IMR-90 (cell line): ENCODE measurements around the gene ZCCHC7. TPM values are rescaled to one million over a fixed set of nuclear protein-coding genes. Genes with fewer than 3 reads are reported as not detected.

Source experiments
- ATAC-seq: fragments of 200-7000 bp; cut with Tn5 transposase; 2 replicates; pipeline ENCODE4 v1.9.1; 2020; ENCODE audit warnings: low read depth, mild to moderate bottlenecking, moderate library complexity
- BruUV-seq: library from RNA; stranded (reverse); fragments of 400-500 nt; replicated peaks from 2 replicates; lab custom pipeline; 2021; lab: Mats Ljungman, UMichigan
- CTCF ChIA-PET: fragments of 300-600 bp; formaldehyde crosslinking; extraction: SDS; loops from one replicate; lab custom pipeline; 2021; ENCODE audit warnings: antibody characterized with exemption; lab: Yijun Ruan, JAX
- POLR2A ChIA-PET: fragments of 300-600 bp; sonication (Branson Sonifier 250); formaldehyde crosslinking; loops from one replicate; lab custom pipeline; 2022; ENCODE audit warnings: antibody characterized with exemption; ENCODE audit not compliant: unreplicated experiment; lab: Charles Lee
- DNase-seq: peaks from one replicate; pipeline ENCODE4 v3.0.0; 2013
- H2AFZ ChIP-seq: replicated peaks from 2 replicates; pipeline ENCODE3; 2013; ENCODE audit warnings: low read length, mild to moderate bottlenecking; ENCODE audit not compliant: poor library complexity
- H2AK5ac ChIP-seq: 2 replicates; pipeline ENCODE4 v1.6.1; 2013; ENCODE audit warnings: low read depth, low read length, inconsistent platforms
- H2AK9ac ChIP-seq: replicated peaks from 2 replicates; pipeline ENCODE3; 2013; ENCODE audit warnings: mild to moderate bottlenecking, low read depth, low read length, moderate library complexity; ENCODE audit not compliant: poor library complexity
- H2BK120ac ChIP-seq: 2 replicates; pipeline ENCODE4 v1.6.1; 2013; ENCODE audit warnings: low read depth, low read length, inconsistent platforms
- H2BK15ac ChIP-seq: 3 replicates; pipeline ENCODE4 v1.6.1; 2013; ENCODE audit warnings: low read depth, low read length, inconsistent platforms
- H2BK20ac ChIP-seq: 2 replicates; pipeline ENCODE4 v1.6.1; 2013; ENCODE audit warnings: low read depth, mild to moderate bottlenecking, inconsistent platforms, low read length, moderate library complexity
- H2BK5ac ChIP-seq: 2 replicates; pipeline ENCODE4 v1.6.1; 2013; ENCODE audit warnings: mild to moderate bottlenecking, low read depth, low read length, inconsistent platforms; ENCODE audit not compliant: poor library complexity, severe bottlenecking
- H3K14ac ChIP-seq: replicated peaks from 2 replicates; pipeline ENCODE4 v1.6.1; 2013; ENCODE audit warnings: low read depth, low read length, inconsistent platforms
- H3K18ac ChIP-seq: 2 replicates; pipeline ENCODE4 v1.6.1; 2013; ENCODE audit warnings: low read depth, low read length, control low read depth
- H3K23ac ChIP-seq: 2 replicates; pipeline ENCODE4 v1.6.1; 2013; ENCODE audit warnings: low read depth, low read length, inconsistent platforms
- H3K27ac ChIP-seq: 2 replicates; pipeline ENCODE4 v1.5.1; 2013; ENCODE audit warnings: mild to moderate bottlenecking, control low read depth, low read length; ENCODE audit not compliant: insufficient read depth
- H3K27me3 ChIP-seq: 2 replicates; pipeline ENCODE4 v1.6.1; 2013; ENCODE audit warnings: low read length; ENCODE audit not compliant: control insufficient read depth, insufficient read depth
- H3K36me3 ChIP-seq: 2 replicates; pipeline ENCODE4 v1.6.1; 2013; ENCODE audit warnings: low read length, mixed read lengths; ENCODE audit not compliant: control insufficient read depth, insufficient read depth
- H3K4ac ChIP-seq: 2 replicates; pipeline ENCODE4 v1.6.1; 2013; ENCODE audit warnings: low read depth, low read length, inconsistent platforms
- H3K4me1 ChIP-seq: 2 replicates; pipeline ENCODE4 v1.6.1; 2013; ENCODE audit warnings: low read length, mixed read lengths; ENCODE audit not compliant: control insufficient read depth, insufficient read depth
- H3K4me2 ChIP-seq: 2 replicates; pipeline ENCODE4 v1.6.1; 2013; ENCODE audit warnings: low read depth, mild to moderate bottlenecking, control low read depth, low read length, moderate library complexity
- H3K4me3 ChIP-seq: 2 replicates; pipeline ENCODE4 v1.5.1; 2013; ENCODE audit warnings: low read depth, mild to moderate bottlenecking, control low read depth, low read length, moderate library complexity; ENCODE audit not compliant: insufficient read depth
- H3K56ac ChIP-seq: 2 replicates; pipeline ENCODE4 v1.6.1; 2013; ENCODE audit warnings: low read length, inconsistent platforms; ENCODE audit not compliant: insufficient read depth; ENCODE audit errors: extremely low read depth
- H3K79me1 ChIP-seq, 2 experiments: 2 replicates each; pipeline ENCODE4 v1.6.1; 2013; ENCODE audit warnings: low read length in 2 of 2, inconsistent platforms in 1 of 2, low read depth in 1 of 2
- H3K9ac ChIP-seq: 2 replicates; pipeline ENCODE4 v1.6.1; 2013; ENCODE audit warnings: low read depth, low read length, control low read depth
- H3K9me1 ChIP-seq: 2 replicates; pipeline ENCODE4 v1.6.1; 2013; ENCODE audit warnings: low read length, inconsistent platforms; ENCODE audit not compliant: insufficient read depth
- H3K9me3 ChIP-seq: 2 replicates; pipeline ENCODE4 v1.6.1; 2013; ENCODE audit warnings: low read length; ENCODE audit not compliant: control insufficient read depth, insufficient read depth
- H4K20me1 ChIP-seq: 2 replicates; pipeline ENCODE4 v1.6.1; 2013; ENCODE audit warnings: low read length, inconsistent platforms; ENCODE audit not compliant: insufficient read depth
- H4K5ac ChIP-seq: 2 replicates; pipeline ENCODE4 v1.6.1; 2013; ENCODE audit warnings: mild to moderate bottlenecking, low read depth, low read length, control low read depth
- H4K8ac ChIP-seq, 2 experiments: 2 replicates each; pipeline ENCODE4 v1.6.1; 2013; ENCODE audit warnings: low read depth in 2 of 2, low read length in 2 of 2, control low read depth in 1 of 2, inconsistent platforms in 1 of 2
- H4K91ac ChIP-seq: 2 replicates; pipeline ENCODE4 v1.6.1; 2013; ENCODE audit warnings: low read depth, low read length, inconsistent platforms; ENCODE audit not compliant: insufficient read depth
- BHLHE40 ChIP-seq: fragments of 150-350 bp; IDR thresholded peaks from 2 replicates; pipeline ENCODE4 v1.6.1; 2016; ENCODE audit warnings: mild to moderate bottlenecking, low read depth, low read length
- CEBPB ChIP-seq: IDR thresholded peaks from 2 replicates; pipeline ENCODE4 v1.6.1; 2012; ENCODE audit warnings: low read depth, low read length, improper control_type of control experiment
- CHD1 ChIP-seq: IDR thresholded peaks from 2 replicates; pipeline ENCODE4 v1.6.1; 2012; ENCODE audit warnings: low read depth, low read length, improper control_type of control experiment
- FOS ChIP-seq: fragments of 150-350 bp; IDR thresholded peaks from 2 replicates; pipeline ENCODE4 v1.6.1; 2016; ENCODE audit warnings: low read depth, low read length
- MAFK ChIP-seq: IDR thresholded peaks from 2 replicates; pipeline ENCODE4 v1.6.1; 2012; ENCODE audit warnings: low read depth, low read length, improper control_type of control experiment
- MAZ ChIP-seq: IDR thresholded peaks from 2 replicates; pipeline ENCODE4 v1.6.1; 2012; ENCODE audit warnings: low read depth, mild to moderate bottlenecking, low read length, improper control_type of control experiment, moderate library complexity, borderline replicate concordance
- MXI1 ChIP-seq: IDR thresholded peaks from 2 replicates; pipeline ENCODE4 v1.6.1; 2012; ENCODE audit warnings: low read depth, mild to moderate bottlenecking, low read length, moderate library complexity, borderline replicate concordance
- NFE2L2 ChIP-seq: fragments of 150-350 bp; IDR thresholded peaks from 2 replicates; pipeline ENCODE4 v1.6.1; 2016; ENCODE audit warnings: low read depth, mild to moderate bottlenecking, low read length
- POLR2A ChIP-seq: IDR thresholded peaks from 2 replicates; pipeline ENCODE4 v1.6.1; 2012; ENCODE audit warnings: mild to moderate bottlenecking, low read depth, low read length
- RAD21 ChIP-seq: IDR thresholded peaks from 2 replicates; pipeline ENCODE4 v1.6.1; 2012; ENCODE audit warnings: low read length, improper control_type of control experiment
- RCOR1 ChIP-seq: IDR thresholded peaks from 2 replicates; pipeline ENCODE4 v1.6.1; 2012; ENCODE audit warnings: mild to moderate bottlenecking, low read length, improper control_type of control experiment; ENCODE audit not compliant: insufficient replicate concordance
- RFX5 ChIP-seq: IDR thresholded peaks from 2 replicates; pipeline ENCODE4 v1.8.0; 2012; ENCODE audit warnings: low read depth, mild to moderate bottlenecking, low read length, moderate library complexity
- SMC3 ChIP-seq: fragments of 150-350 bp; IDR thresholded peaks from 2 replicates; pipeline ENCODE4 v1.6.1; 2016; ENCODE audit warnings: low read depth, mild to moderate bottlenecking, antibody characterized with exemption, low read length, moderate library complexity
- USF2 ChIP-seq: fragments of 150-350 bp; IDR thresholded peaks from 2 replicates; pipeline ENCODE4 v1.6.1; 2017; ENCODE audit warnings: mild to moderate bottlenecking, antibody characterized with exemption, low read length, low read depth
- WGBS, 2 experiments: methylation state at CpG; one replicate each; pipeline versions ENCODE4 v1.1.5 to v1.1.7; 2013; ENCODE audit warnings: missing lambda C conversion rate in 2 of 2; ENCODE audit not compliant: insufficient read length in 1 of 2; ENCODE audit errors: extremely low coverage in 2 of 2; 5-methylcytosine and 5-hydroxymethylcytosine counted together
- dilution Hi-C: fragments of 300-500 bp; cut with HindIII; formaldehyde crosslinking; loops from one replicate; pipeline ENCODE4 v1.14.3; 2018; ENCODE audit warnings: low sequenced_read_pairs; ENCODE audit not compliant: unreplicated experiment
- in situ Hi-C: fragments of 300-500 bp; cut with MboI; formaldehyde crosslinking; loops from 3 replicates; pipeline ENCODE4 v1.14.3; 2019; ENCODE audit warnings: low sequenced_read_pairs, inconsistent platforms, mixed read lengths
- intact Hi-C: fragments of 100-400 bp; cut with micrococcal nuclease; formaldehyde crosslinking; loops from 2 replicates; pipeline ENCODE4 v1.10.0; 2022
- polyA plus RNA-seq, 3 experiments: library from polyadenylated mRNA; depleted of rRNA; stranded (reverse); fragments of >200 nt; gene quantifications; 2 replicates each; pipeline ENCODE4 v1.2.3, GENCODE V29; 2012; ENCODE audit warnings: low replicate concordance in 1 of 3
- total RNA-seq: library from RNA; depleted of rRNA; stranded (reverse); fragments of >200 nt; gene quantifications from 2 replicates; pipeline ENCODE4 v1.2.3, GENCODE V29; 2012
- TF ChIP-seq, protein P1 (sequence below): fragments of 150-350 bp; IDR thresholded peaks from 2 replicates; pipeline ENCODE4 v1.6.1; 2016; ENCODE audit warnings: low read depth, mild to moderate bottlenecking, low read length, moderate library complexity, borderline replicate concordance

ZCCHC7 gene
- total and polyA plus RNA-seq, 2 of the 4 experiments (the other 2 are of a cell fraction) = 13.6 to 28.7 TPM

- H4K91ac ChIP-seq = no peak overlapping the region
- H3K4ac ChIP-seq = no peak overlapping the region
- BruUV-seq = no TSS peak
- H3K9ac ChIP-seq = no peak overlapping the region
- no peak overlapping the region for H2AK9ac ChIP-seq
- no peak for ATAC-seq
- H4K20me1 ChIP-seq = no peaks in the 10 kb centered on the region
- no peak overlapping the region for H4K5ac ChIP-seq
- H2AK5ac ChIP-seq = no peak overlapping the region
- no peak overlapping the region for H3K14ac ChIP-seq
- DNase-seq = no peak
- CTCF ChIA-PET = no interaction called here
- H3K9me1 ChIP-seq = no peaks in the 10 kb centered on the region
- POLR2A ChIA-PET = no interaction called here
- H3K4me1 ChIP-seq = no peaks in the 10 kb centered on the region
- H3K36me3 ChIP-seq = no peaks in the 10 kb centered on the region
- in situ Hi-C loops (no loop called here), intact Hi-C loops (no loop called here), dilution Hi-C loops (no loop called here)
- H4K8ac ChIP-seq = no peak overlapping the region
- H3K56ac ChIP-seq = no peak overlapping the region
- H2BK5ac ChIP-seq = no peak overlapping the region
- no peaks in the 10 kb centered on the region for H3K79me1 ChIP-seq
- no peak overlapping the region for H3K18ac ChIP-seq
- H2BK120ac ChIP-seq = no peak overlapping the region
- H2BK15ac ChIP-seq = no peak overlapping the region
- H3K23ac ChIP-seq = no peak overlapping the region
- no peak overlapping the region for H2AFZ ChIP-seq
- no peak overlapping the region for H2BK20ac ChIP-seq
- H3K27ac ChIP-seq = no peak overlapping the region
- H3K27me3 ChIP-seq = peaks cover 13% of the 10 kb centered on the region
- peaks cover 5% of the 10 kb centered on the region for H3K9me3 ChIP-seq
- H3K4me3 ChIP-seq = no peak overlapping the region
- H3K4me2 ChIP-seq = no peak overlapping the region
- WGBS, 2 experiments = 77% methylated on average over 4 of the region's 12 CpGs; no CpG with 5 or more reads in 1 of the 2 experiments
- TF ChIP-seq RFX5 (no peak), MAFK (no peak), RCOR1 (no peak), CEBPB (no peak), MXI1 (no peak), RAD21 (no peak), MAZ (no peak), BHLHE40 (no peak), USF2 (no peak), SMC3 (no peak), CHD1 (no peak), NFE2L2 (no peak), FOS (no peak), POLR2A (no peak)
- TF ChIP-seq, protein P1, sequence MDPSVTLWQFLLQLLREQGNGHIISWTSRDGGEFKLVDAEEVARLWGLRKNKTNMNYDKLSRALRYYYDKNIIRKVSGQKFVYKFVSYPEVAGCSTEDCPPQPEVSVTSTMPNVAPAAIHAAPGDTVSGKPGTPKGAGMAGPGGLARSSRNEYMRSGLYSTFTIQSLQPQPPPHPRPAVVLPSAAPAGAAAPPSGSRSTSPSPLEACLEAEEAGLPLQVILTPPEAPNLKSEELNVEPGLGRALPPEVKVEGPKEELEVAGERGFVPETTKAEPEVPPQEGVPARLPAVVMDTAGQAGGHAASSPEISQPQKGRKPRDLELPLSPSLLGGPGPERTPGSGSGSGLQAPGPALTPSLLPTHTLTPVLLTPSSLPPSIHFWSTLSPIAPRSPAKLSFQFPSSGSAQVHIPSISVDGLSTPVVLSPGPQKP = no peak
Measured at GRCh38 chr9:37383876-37384746, 263.7 kb downstream of the ZCCHC7 start.
